Progenitor cell of endocrine pancreas (in vitro differentiated cells): ENCODE data around the gene CCDC167. TPM values are rescaled to one million over a fixed set of nuclear protein-coding genes. Genes with fewer than 3 reads are reported as not detected.

Source experiments
- DNase-seq: peaks from one replicate; pipeline ENCODE4 v3.0.0; 2021; ENCODE audit warnings: low spot score; ENCODE audit not compliant: unreplicated experiment
- H3K27ac Mint-ChIP-seq: 2 replicates; pipeline ENCODE4 v1.8.0; 2021; ENCODE audit warnings: mild to moderate bottlenecking, moderate library complexity, mixed read lengths
- H3K27me3 Mint-ChIP-seq: 2 replicates; pipeline ENCODE4 v1.8.0; 2021; ENCODE audit warnings: mixed read lengths
- H3K36me3 Mint-ChIP-seq: 2 replicates; pipeline ENCODE4 v1.8.0; 2022; ENCODE audit warnings: mixed read lengths; ENCODE audit not compliant: insufficient read depth
- H3K4me1 Mint-ChIP-seq: 2 replicates; pipeline ENCODE4 v1.8.0; 2021; ENCODE audit warnings: low read depth, mixed read lengths
- H3K4me3 Mint-ChIP-seq: 2 replicates; pipeline ENCODE4 v1.8.0; 2021; ENCODE audit warnings: low read depth, mild to moderate bottlenecking, moderate library complexity, mixed read lengths
- H3K9me3 Mint-ChIP-seq: 2 replicates; pipeline ENCODE4 v1.8.0; 2021; ENCODE audit warnings: low read depth, mixed read lengths
- CTCF ChIP-seq: fragments of 200-600 bp; sonication (generic); IDR thresholded peaks from one replicate; pipeline ENCODE4 v1.5.0; 2021; ENCODE audit warnings: antibody characterized with exemption, mild to moderate bottlenecking; ENCODE audit not compliant: unreplicated experiment
- total RNA-seq: library from RNA; stranded (reverse); gene quantifications from 2 replicates; pipeline ENCODE4 v1.2.1, GENCODE V29; 2021

CCDC167 gene
- total RNA-seq, 1 donor from 2014 or later = 44.9 TPM

GRCh38 chr6:37500294-37500608, 558 bp upstream of the CCDC167 start:
- H3K4me1 Mint-ChIP-seq = peaks cover 14% of the 10 kb centered on the region

GRCh38 chr6:37496951-37497885, 2.5 kb downstream of the CCDC167 start:
- Mint-ChIP-seq H3K4me1 (peaks cover 11% of the 10 kb centered on the region), H3K9me3 (no peaks in the 10 kb centered on the region), H3K36me3 (no peaks in the 10 kb centered on the region), H3K4me3 (peak overlapping the region; percentile 38), H3K27me3 (no peaks in the 10 kb centered on the region), H3K27ac (no peak overlapping the region)
- no peak for TF ChIP-seq CTCF
- no peak for DNase-seq

More at GRCh38 chr6:37500294-37500608, 558 bp upstream of the CCDC167 start:
- DNase-seq = no peak
- H3K4me3 Mint-ChIP-seq = peak overlapping the region; percentile 96
- no peaks in the 10 kb centered on the region for H3K9me3 Mint-ChIP-seq
- no peaks in the 10 kb centered on the region for H3K36me3 Mint-ChIP-seq
- H3K27ac Mint-ChIP-seq = peak overlapping the region; percentile 93
- no peak for TF ChIP-seq CTCF
- H3K27me3 Mint-ChIP-seq = no peaks in the 10 kb centered on the region

GRCh38 chr6:37495244-37495934, 4.3 kb downstream of the CCDC167 start:
- Mint-ChIP-seq H3K4me1 (peaks cover 11% of the 10 kb centered on the region), H3K27me3 (no peaks in the 10 kb centered on the region), H3K27ac (peak overlapping the region; percentile 3), H3K9me3 (no peaks in the 10 kb centered on the region), H3K36me3 (no peaks in the 10 kb centered on the region), H3K4me3 (no peak overlapping the region)
- DNase-seq = no peak
- TF ChIP-seq CTCF = no peak

GRCh38 chr6:37493661-37493995, 6.1 kb downstream of the CCDC167 start:
- Mint-ChIP-seq H3K27ac (peak overlapping the region; percentile 52), H3K4me3 (no peak overlapping the region), H3K27me3 (no peaks in the 10 kb centered on the region), H3K36me3 (no peaks in the 10 kb centered on the region), H3K4me1 (no peaks in the 10 kb centered on the region), H3K9me3 (no peaks in the 10 kb centered on the region)
- TF ChIP-seq CTCF = no peak
- no peak for DNase-seq

- no peak overlapping the region for H3K27ac Mint-ChIP-seq
- H3K27me3 Mint-ChIP-seq = no peaks in the 10 kb centered on the region
- H3K4me3 Mint-ChIP-seq = no peak overlapping the region
- H3K9me3 Mint-ChIP-seq = no peaks in the 10 kb centered on the region
- no peak for TF ChIP-seq CTCF
- no peak for DNase-seq
- H3K4me1 Mint-ChIP-seq = no peaks in the 10 kb centered on the region
- H3K36me3 Mint-ChIP-seq = no peaks in the 10 kb centered on the region
These were observed 6.6 kb downstream of the CCDC167 start for GRCh38 chr6:37492991-37493660.
